Measurements from ENCODE around the gene PAQR3.
"Not testable (repeated sequence)": the region's sequence is repeated elsewhere in the genome, so short reads cannot be mapped to it uniquely, and the experiment has no call there.

The PAQR3 gene

DNA sequence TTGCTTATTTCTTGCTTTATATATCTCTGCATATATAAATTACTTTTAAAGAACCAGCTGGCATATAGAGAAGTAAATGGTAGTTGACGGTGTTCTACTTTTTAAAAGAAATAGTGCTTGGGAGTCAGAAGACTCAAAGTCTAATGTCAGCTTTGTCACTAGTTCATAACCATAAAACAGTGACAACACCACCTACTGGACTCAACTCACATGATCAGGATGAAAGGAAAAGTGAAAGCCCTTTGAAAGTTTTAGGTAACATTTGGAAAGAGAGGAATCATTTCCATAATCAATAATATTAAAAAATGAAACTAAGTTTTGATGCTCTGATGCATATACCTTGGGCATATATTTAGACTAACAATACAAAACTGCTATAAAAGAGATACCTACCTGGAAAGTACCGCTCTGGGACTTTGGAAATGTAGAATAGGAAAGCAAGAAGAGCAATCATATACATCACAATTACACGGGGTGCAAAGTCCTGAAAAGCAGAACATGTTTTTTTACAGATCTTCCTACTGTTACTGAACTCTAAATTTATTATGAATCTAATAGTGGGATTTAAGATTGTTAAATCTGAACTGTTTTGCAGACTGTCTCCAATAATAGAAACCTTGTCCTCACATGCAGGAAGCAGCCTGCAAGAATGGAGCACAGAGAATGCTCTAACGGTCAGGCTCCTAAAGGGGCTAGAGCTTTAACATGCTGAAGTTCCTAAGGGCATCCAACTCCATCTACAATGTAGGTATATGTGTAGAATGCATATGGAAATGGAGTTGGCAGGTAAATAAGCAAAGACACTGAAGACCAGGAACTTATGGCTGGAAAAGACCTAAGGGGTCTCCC lies 15.6 kb downstream of the PAQR3 start:
- no peak for DNase-seq

GRCh38 chr4:78922207-78922606 lies 17.0 kb downstream of the PAQR3 start:
- no peak for DNase-seq

DNA sequence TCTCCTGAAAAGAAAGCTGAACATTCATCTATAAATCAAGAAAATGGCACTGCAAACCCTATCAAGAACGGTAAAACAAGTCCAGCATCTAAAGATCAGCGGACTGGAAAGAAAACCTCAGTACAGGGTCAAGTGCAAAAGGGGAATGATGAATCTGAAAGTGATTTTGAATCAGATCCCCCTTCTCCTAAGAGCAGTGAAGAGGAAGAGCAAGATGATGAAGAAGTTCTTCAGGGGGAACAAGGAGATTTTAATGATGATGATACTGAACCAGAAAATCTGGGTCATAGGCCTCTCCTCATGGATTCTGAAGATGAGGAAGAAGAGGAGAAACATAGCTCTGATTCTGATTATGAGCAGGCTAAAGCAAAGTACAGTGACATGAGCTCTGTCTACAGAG lies 28.6 kb downstream of the PAQR3 start:
- no peak for DNase-seq

GRCh38 chr4:78908974-78909373 lies 30.3 kb downstream of the PAQR3 start:
- not testable (repeated sequence) for DNase-seq

- DNase-seq = no peak
These were observed 31.6 kb downstream of the PAQR3 start for GRCh38 chr4:78907638-78908037.

DNA sequence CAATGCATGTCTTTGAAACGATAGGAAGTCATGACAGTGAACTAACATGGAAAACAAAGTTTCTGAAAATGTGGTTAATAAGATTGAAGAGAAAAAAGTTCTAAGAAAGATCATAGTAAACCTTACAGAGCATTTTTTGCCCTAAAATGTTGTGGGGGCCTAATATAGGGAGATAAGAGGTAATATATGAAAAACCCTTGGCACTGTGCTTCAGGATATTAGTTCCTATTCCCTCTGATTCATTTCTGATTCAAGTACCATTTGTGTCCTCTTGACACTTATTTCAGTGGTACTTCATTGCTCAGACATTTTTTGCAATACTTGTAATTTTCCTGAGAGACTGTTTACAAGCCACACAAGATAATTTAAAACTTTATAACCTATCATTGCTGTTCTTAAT lies 35.1 kb downstream of the PAQR3 start:
- DNase-seq = no peak

- no peak for DNase-seq
These were observed 36.9 kb downstream of the PAQR3 start for GRCh38 chr4:78902298-78902697.

DNA sequence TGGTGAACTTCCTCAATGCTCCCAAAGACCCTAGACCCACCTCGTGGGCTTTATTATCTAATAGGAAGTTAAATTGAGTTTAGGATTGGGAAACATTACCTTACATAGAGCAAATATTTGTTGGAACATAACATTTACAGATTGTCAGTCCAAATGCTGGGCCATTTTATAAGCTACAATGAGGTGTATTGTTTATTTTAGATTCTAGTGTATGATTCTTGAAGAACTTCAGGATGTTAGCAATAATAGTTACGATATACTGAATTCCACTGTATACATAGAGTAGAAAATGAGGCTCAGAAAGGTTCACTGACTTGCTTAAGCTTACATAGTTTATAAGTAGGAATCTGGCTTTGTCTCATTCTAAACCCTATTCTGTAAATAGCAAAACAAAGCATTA lies 37.4 kb downstream of the PAQR3 start:
- DNase-seq = no peak

DNA sequence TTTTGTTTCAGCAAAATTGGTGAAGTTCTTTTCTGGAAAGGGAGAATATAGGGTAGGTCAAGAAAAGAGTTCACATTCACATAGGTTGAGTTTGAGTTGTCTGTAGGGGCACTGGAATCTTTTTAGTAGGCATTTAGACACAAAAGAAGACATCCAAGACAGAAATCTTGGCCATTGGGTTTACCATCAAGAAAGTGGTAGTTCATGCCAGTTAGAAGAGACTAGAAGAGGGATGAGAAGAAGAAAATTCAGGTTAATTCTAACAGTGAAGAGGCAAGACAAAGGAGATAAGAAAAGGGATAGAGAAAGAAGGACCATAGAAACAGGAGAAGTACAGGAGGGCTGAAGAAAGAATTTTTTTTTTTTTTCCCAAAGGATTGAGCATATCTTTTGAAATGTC lies 39.9 kb downstream of the PAQR3 start:
- no peak for DNase-seq

GRCh38 chr4:78889955-78890354 lies 49.3 kb downstream of the PAQR3 start:
- no peak for DNase-seq

DNA sequence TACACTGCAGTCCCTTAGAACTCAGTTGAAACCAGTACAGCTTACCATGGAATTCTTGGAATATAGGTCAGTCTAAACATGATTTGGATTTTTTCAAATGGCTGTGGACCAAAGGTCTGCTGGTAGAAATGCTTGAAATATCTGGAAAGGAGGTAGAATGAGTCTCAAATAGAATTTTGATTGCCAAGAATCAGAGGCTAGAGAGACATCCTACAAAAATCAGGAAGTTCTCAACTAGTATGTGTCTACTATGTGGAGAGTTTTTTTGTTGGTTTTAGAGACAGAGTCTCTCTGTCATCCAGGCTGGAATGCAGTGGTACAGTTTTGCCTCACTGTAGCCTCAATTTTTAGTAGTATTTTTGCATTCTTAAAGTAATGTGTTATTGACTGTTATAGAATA lies 53.6 kb downstream of the PAQR3 start:
- DNase-seq = no peak

GRCh38 chr4:78880874-78881492 lies 58.3 kb downstream of the PAQR3 start:
- DNase-seq = no peak

DNA sequence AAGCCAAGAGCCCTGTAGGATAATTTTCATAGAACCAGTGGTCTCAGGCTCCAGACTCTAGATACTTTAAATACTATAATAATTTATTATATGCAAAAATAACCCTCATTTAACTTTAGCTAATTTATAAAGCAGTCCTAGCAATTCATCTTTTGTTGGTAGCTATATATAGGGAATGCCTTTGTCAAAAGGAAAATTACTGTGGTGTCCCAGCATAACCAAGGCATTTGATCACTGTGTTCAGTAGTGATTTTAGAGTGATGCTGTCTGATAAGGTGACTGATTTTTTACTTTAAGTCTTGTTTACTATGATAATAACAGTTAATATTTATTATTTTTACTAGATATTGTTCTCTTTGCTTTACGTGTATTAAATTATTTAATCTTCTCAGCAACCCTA lies 61.2 kb downstream of the PAQR3 start:
- no peak for DNase-seq

GRCh38 chr4:78876568-78877320 lies 62.5 kb downstream of the PAQR3 start:
- DNase-seq = no peak

DNA sequence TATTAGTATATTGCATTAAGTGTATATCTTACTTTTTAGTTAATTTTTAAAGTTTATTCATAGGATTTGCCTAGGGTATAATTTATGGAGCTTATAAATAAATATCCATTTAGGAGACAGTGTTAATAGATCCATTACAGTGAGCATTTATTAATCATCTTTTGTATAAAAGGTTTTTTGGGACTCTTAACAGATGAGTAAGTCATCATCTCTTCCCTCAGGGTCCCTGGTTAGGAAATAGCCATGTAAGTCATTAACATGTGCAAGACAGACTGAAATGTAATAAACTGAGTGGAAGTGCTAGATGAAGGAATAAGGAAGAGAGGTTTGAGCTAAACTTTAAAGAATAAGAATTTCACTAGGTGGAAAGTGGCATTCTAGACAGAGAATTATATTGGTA lies 69.2 kb downstream of the PAQR3 start:
- no peak for DNase-seq

GRCh38 chr4:78868712-78869111 lies 70.5 kb downstream of the PAQR3 start:
- DNase-seq = not testable (repeated sequence)

DNA sequence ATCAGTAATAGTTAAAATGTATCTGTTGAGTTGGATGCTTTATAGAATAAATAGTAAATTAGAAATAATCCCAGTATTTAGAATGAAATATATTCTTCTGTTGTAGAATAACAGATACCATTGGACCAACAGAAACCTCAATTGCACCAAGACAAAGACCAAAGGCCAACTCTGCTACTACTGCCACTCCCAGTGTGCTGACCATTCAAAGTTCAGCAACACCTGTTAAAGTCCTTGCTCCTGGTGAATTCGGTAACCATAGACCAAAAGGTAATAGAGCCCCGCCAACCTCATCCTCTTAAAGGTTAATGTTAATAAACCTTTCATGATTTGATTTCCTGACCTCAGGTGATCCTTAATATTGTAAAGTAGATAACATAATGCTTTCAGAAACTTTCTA lies 73.8 kb downstream of the PAQR3 start:
- DNase-seq = no peak

- DNase-seq = peak; percentile 2 to 69
These were observed 74.7 kb downstream of the PAQR3 start for GRCh38 chr4:78864405-78865024.

DNA sequence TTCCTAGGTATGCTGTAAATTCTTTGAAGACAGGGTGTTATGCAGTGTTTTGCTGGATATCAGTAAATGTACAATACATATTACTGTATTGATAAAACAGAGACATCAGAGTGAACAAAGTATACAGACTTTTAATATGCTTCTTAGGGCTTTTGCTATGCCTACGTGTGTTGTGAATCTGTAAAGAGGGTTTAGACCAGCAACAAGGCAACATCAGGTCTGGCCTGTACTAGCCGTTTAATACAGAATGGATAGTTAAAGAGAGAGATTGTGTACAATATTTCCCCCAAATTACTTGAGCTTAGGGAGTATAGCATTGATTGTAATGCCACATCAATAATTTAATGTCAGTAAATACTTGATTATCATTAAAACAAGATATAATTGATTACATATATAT lies 75.2 kb downstream of the PAQR3 start:
- no peak for DNase-seq

- no peak for DNase-seq
These were observed 75.9 kb downstream of the PAQR3 start for GRCh38 chr4:78863254-78863869.

DNA sequence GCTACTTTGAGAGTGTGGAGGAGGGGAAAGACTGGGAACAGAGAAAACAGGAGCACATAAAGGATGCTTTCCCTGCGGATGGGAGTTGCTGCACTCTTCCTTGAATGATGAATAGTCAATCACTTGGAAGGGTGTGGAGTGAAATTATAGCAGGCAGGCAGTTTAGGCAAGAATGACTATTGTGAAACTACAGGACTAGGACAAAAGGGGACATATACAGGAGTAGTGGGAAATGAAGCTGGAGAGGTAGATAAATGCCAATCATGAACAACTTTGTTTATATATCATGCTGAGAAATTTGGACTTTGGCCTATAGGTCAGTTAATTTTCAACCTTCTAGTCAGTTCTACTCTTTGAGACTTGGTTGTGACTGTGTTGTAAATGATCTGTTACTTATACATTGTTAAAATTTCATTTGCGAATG lies 76.9 kb downstream of the PAQR3 start:
- no peak for DNase-seq

All from CD4-positive, alpha-beta T cell treated with Interleukin-1 beta for 1 hour (primary cell).